Measurements from ENCODE around the gene MSX1. TPM values are rescaled to one million over a fixed set of nuclear protein-coding genes. Genes with fewer than 3 reads are reported as not detected.
A peak's percentile ranks its signal among the peaks of the same experiment; 100 is the strongest.

Gene MSX1
- total RNA-seq, 4 donors from 2014 or later: 1.4 to 5.8 (median 3.6) TPM

GRCh38 chr4:4868040-4868757, 8.7 kb downstream of the MSX1 start:
- H3K4me3 ChIP-seq (ENCODE audit: low read depth, poor library complexity, severe bottlenecking): no peak overlapping the region
- no peak for DNase-seq (ENCODE audit: low spot score in 2 of 2)
- 27 to 34% methylated on average over 24 of the region's 24 CpGs for whole genome bisulfite sequencing, 2 donors
- intact Hi-C loops (cut with DNase I; ENCODE audit: low total_unique reads): no loop called here
- TF ChIP-seq POLR2A (IDR thresholded peaks at IDR 0.05) (no peak), CTCF (IDR thresholded peaks at IDR 0.05) (no peak)

GRCh38 chr4:4868758-4869723, 9.6 kb downstream of the MSX1 start:
- no peak overlapping the region for H3K4me3 ChIP-seq (ENCODE audit: low read depth, poor library complexity, severe bottlenecking)
- intact Hi-C loops (cut with DNase I; ENCODE audit: low total_unique reads): no loop called here
- 31 to 33% methylated on average over 33 to 37 of the region's 37 CpGs for WGBS, 2 donors
- no peak for TF ChIP-seq POLR2A (IDR thresholded peaks at IDR 0.05)
- TF ChIP-seq CTCF (IDR thresholded peaks at IDR 0.05): no peak
- DNase-seq (ENCODE audit: low spot score in 2 of 2): no peak

- TF ChIP-seq POLR2A (IDR thresholded peaks at IDR 0.05) (no peak), CTCF (IDR thresholded peaks at IDR 0.05) (no peak)
- WGBS, 2 donors: 5 to 8% methylated on average over 35 to 40 of the region's 40 CpGs
- intact Hi-C loops (cut with DNase I; ENCODE audit: low total_unique reads): no loop called here
- peak in 1 of 2 donors; percentile 79 for DNase-seq (ENCODE audit: low spot score in 2 of 2)
- H3K4me3 ChIP-seq (ENCODE audit: low read depth, poor library complexity, severe bottlenecking): no peak overlapping the region
These were observed 10.5 kb downstream of the MSX1 start for GRCh38 chr4:4869731-4870571.

GRCh38 chr4:4870576-4871241, 11.2 kb downstream of the MSX1 start:
- TF ChIP-seq CTCF (IDR thresholded peaks at IDR 0.05) (no peak), POLR2A (IDR thresholded peaks at IDR 0.05) (no peak)
- intact Hi-C loops (cut with DNase I; ENCODE audit: low total_unique reads): no loop called here
- H3K4me3 ChIP-seq (ENCODE audit: low read depth, poor library complexity, severe bottlenecking): no peak overlapping the region
- DNase-seq (ENCODE audit: low spot score in 2 of 2): no peak
- 14% methylated on average over 26 of the region's 26 CpGs for WGBS, 2 donors

GRCh38 chr4:4871242-4871572, 11.7 kb downstream of the MSX1 start:
- TF ChIP-seq CTCF (IDR thresholded peaks at IDR 0.05): no peak
- no peak for TF ChIP-seq POLR2A (IDR thresholded peaks at IDR 0.05)
- no peak for DNase-seq (ENCODE audit: low spot score in 2 of 2)
- intact Hi-C loops (cut with DNase I; ENCODE audit: low total_unique reads): no loop called here
- H3K4me3 ChIP-seq (ENCODE audit: low read depth, poor library complexity, severe bottlenecking): no peak overlapping the region
- WGBS, 2 donors: 9 to 10% methylated on average over 18 of the region's 18 CpGs

Data from lower leg skin (tissue), 4 donors.